HepG2 (cell line): ENCODE data around the gene GUCY2C. TPM values are rescaled to one million over a fixed set of nuclear protein-coding genes. Genes with fewer than 3 reads are reported as not detected.

Source experiments
- AGO2 ChIP-seq: fragments of 200-400 bp; formaldehyde crosslinking; optimal IDR thresholded peaks from 2 replicates; pipeline ENCODE3; 2017; ENCODE audit warnings: mild to moderate bottlenecking, low read depth, low read length, moderate library complexity
- CENPX ChIP-seq: sonication (generic); formaldehyde crosslinking; IDR thresholded peaks from 2 replicates; pipeline ENCODE4 v1.9.0; 2021; ENCODE audit warnings: mild to moderate bottlenecking, missing genetic modification reagents, moderate library complexity
- DBP ChIP-seq: sonication (generic); formaldehyde crosslinking; IDR thresholded peaks from 2 replicates; pipeline ENCODE4 v1.4.0; 2020; ENCODE audit warnings: missing genetic modification reagents; ENCODE audit errors: not compliant biosample characterization
- ELF1 ChIP-seq: sonication (generic); formaldehyde crosslinking; IDR thresholded peaks from 2 replicates; pipeline ENCODE4 v1.4.0; 2020; ENCODE audit warnings: missing genetic modification reagents
- LCORL ChIP-seq, 2 experiments: fragments of 450-650 bp in 1 of 2; sonication (generic) in 1 of 2; formaldehyde crosslinking in 1 of 2; IDR thresholded peaks; 2 replicates each; pipeline versions ENCODE4 v1.5.0 to v1.6.1; 2017 to 2020; ENCODE audit warnings: antibody characterized with exemption in 1 of 2, missing genetic modification reagents in 1 of 2
- MED13 ChIP-seq: sonication (generic); formaldehyde crosslinking; IDR thresholded peaks from 2 replicates; pipeline ENCODE4 v1.5.0; 2020; ENCODE audit warnings: missing genetic modification reagents
- MYNN ChIP-seq: sonication (generic); formaldehyde crosslinking; IDR thresholded peaks from 2 replicates; pipeline ENCODE4 v1.4.0; 2020; ENCODE audit warnings: mild to moderate bottlenecking, low read depth, missing genetic modification reagents
- RAD21 ChIP-seq: fragments of 450-650 bp; formaldehyde crosslinking; IDR thresholded peaks from 2 replicates; pipeline ENCODE4 v1.5.0; 2020; ENCODE audit warnings: mild to moderate bottlenecking
- RFX1 ChIP-seq: fragments of 450-650 bp; IDR thresholded peaks from 2 replicates; pipeline ENCODE4 v1.6.1; 2017
- SMC3 ChIP-seq: IDR thresholded peaks from 2 replicates; pipeline ENCODE4 v1.6.1; 2011; ENCODE audit warnings: low read length, improper control_type of control experiment
- SNAPC2 ChIP-seq: sonication (generic); formaldehyde crosslinking; IDR thresholded peaks from 2 replicates; pipeline ENCODE4 v1.8.1; 2022; ENCODE audit warnings: mild to moderate bottlenecking, missing genetic modification reagents
- ZMAT3 ChIP-seq: sonication (generic); formaldehyde crosslinking; conservative IDR thresholded peaks from 2 replicates; pipeline ENCODE4 v1.7.0; 2021; ENCODE audit warnings: missing genetic modification reagents
- ZNF317 ChIP-seq: sonication (generic); formaldehyde crosslinking; IDR thresholded peaks from 2 replicates; pipeline ENCODE4 v1.5.0; 2020; ENCODE audit warnings: mild to moderate bottlenecking, missing genetic modification reagents
- ZNF329 ChIP-seq: sonication (generic); formaldehyde crosslinking; IDR thresholded peaks from 2 replicates; pipeline ENCODE4 v1.9.0; 2021; ENCODE audit warnings: low read depth, mild to moderate bottlenecking, missing genetic modification reagents
- ZNF451 ChIP-seq: sonication (generic); formaldehyde crosslinking; IDR thresholded peaks from 2 replicates; pipeline ENCODE4 v1.5.0; 2020; ENCODE audit warnings: mild to moderate bottlenecking, missing genetic modification reagents
- ZNF549 ChIP-seq: sonication (generic); formaldehyde crosslinking; IDR thresholded peaks from 2 replicates; pipeline ENCODE4 v1.5.0; 2020; ENCODE audit warnings: missing genetic modification reagents
- ZNF577 ChIP-seq: sonication (generic); formaldehyde crosslinking; IDR thresholded peaks from 2 replicates; pipeline ENCODE4 v1.4.0; 2020; ENCODE audit warnings: mild to moderate bottlenecking, low read depth, missing genetic modification reagents, borderline replicate concordance
- ZNF615 ChIP-seq: sonication (generic); formaldehyde crosslinking; IDR thresholded peaks from 2 replicates; pipeline ENCODE4 v1.5.0; 2020; ENCODE audit warnings: mild to moderate bottlenecking, missing genetic modification reagents, borderline replicate concordance
- ZNF629 ChIP-seq: sonication (generic); formaldehyde crosslinking; conservative IDR thresholded peaks from 2 replicates; pipeline ENCODE4 v1.5.0; 2020; ENCODE audit warnings: missing genetic modification reagents
- ZNF713 ChIP-seq: sonication (generic); formaldehyde crosslinking; IDR thresholded peaks from 2 replicates; pipeline ENCODE4 v1.4.0; 2020; ENCODE audit warnings: mild to moderate bottlenecking, missing genetic modification reagents
- ZNF782 ChIP-seq: sonication (generic); formaldehyde crosslinking; IDR thresholded peaks from 2 replicates; pipeline ENCODE4 v1.4.0; 2020; ENCODE audit warnings: missing genetic modification reagents, mild to moderate bottlenecking, borderline replicate concordance
- ZNF83 ChIP-seq: sonication (generic); formaldehyde crosslinking; IDR thresholded peaks from 2 replicates; pipeline ENCODE4 v1.4.0; 2020; ENCODE audit warnings: missing genetic modification reagents, mild to moderate bottlenecking, borderline replicate concordance
- polyA plus RNA-seq, 8 experiments: library from polyadenylated mRNA; depleted of rRNA in 3 of 8; stranded (reverse) in 7 of 8; unstranded in 1 of 8; fragments of >200 nt; fragmentation: Illumina TruSeq in 4 of 8; extraction: Trizol in 4 of 8; gene quantifications; 2 replicates each; pipeline versions ENCODE4 v1.2.1 to v1.2.3, GENCODE V29; 2011 to 2016; ENCODE audit warnings: low read depth in 4 of 8, missing spikeins in 1 of 8, mixed read lengths in 1 of 8; ENCODE audit not compliant: insufficient read depth in 1 of 8
- total RNA-seq, 5 experiments: library from RNA; depleted of rRNA; stranded (reverse); fragments of >200 nt; fragmentation: Illumina TruSeq; extraction: Trizol; gene quantifications; 2 replicates each; pipeline ENCODE4 v1.2.3, GENCODE V29; 2016; ENCODE audit warnings: low read depth in 1 of 5
- TF ChIP-seq, protein P1 (sequence below): sonication (generic); formaldehyde crosslinking; IDR thresholded peaks from 2 replicates; pipeline ENCODE4 v1.4.0; 2020; ENCODE audit warnings: missing genetic modification reagents, borderline replicate concordance
- TF ChIP-seq, protein P2 (sequence below): IDR thresholded peaks from 2 replicates; pipeline ENCODE4 v1.6.1; 2016; ENCODE audit warnings: missing biosample characterization, missing genetic modification reagents, low read depth
- TF ChIP-seq, protein P3 (sequence below): sonication (generic); formaldehyde crosslinking; IDR thresholded peaks from 2 replicates; pipeline ENCODE4 v1.8.0; 2023; ENCODE audit warnings: mild to moderate bottlenecking, missing genetic modification reagents

Gene GUCY2C
- total and polyA plus RNA-seq, 2 of the 13 experiments (the other 11 are each of a cell fraction or from before 2014, with no cell fraction given): not detected

GRCh38 chr12:14723763-14724162, 27.4 kb upstream of the GUCY2C start (continued):
- TF ChIP-seq, protein P1, sequence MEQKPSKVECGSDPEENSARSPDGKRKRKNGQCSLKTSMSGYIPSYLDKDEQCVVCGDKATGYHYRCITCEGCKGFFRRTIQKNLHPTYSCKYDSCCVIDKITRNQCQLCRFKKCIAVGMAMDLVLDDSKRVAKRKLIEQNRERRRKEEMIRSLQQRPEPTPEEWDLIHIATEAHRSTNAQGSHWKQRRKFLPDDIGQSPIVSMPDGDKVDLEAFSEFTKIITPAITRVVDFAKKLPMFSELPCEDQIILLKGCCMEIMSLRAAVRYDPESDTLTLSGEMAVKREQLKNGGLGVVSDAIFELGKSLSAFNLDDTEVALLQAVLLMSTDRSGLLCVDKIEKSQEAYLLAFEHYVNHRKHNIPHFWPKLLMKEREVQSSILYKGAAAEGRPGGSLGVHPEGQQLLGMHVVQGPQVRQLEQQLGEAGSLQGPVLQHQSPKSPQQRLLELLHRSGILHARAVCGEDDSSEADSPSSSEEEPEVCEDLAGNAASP (CRISPR knock-in tag): 0 out of 2 replicates have a peak, but pooled peaks have one; percentile 16
- no peak for TF ChIP-seq ELF1
- TF ChIP-seq MED13 (CRISPR knock-in tag): no peak
- TF ChIP-seq LCORL (IDR thresholded peaks at IDR 0.05): no peak
- no peak for TF ChIP-seq LCORL (CRISPR knock-in tag; IDR thresholded peaks at IDR 0.05)
- peak; percentile 79 for TF ChIP-seq RAD21
- no peak for TF ChIP-seq AGO2
- TF ChIP-seq MYNN (CRISPR knock-in tag): no peak
- no peak for TF ChIP-seq ZNF713 (CRISPR knock-in tag)
- TF ChIP-seq, protein P2, sequence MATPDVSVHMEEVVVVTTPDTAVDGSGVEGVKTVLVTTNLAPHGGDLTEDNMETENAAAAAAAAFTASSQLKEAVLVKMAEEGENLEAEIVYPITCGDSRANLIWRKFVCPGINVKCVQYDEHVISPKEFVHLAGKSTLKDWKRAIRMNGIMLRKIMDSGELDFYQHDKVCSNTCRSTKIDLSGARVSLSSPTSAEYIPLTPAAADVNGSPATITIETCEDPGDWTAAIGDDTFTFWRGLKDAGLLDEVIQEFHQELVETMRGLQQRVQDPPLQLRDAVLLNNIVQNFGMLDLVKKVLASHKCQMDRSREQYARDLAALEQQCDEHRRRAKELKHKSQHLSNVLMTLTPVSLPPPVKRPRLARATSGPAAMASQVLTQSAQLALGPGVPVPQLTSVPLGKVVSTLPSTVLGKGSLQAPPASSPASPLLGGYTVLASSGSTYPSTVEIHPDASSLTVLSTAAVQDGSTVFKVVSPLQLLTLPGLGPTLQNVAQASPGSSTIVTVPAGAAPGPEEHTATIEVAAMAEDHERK: no peak
- TF ChIP-seq ZNF451 (CRISPR knock-in tag): no peak
- TF ChIP-seq, protein P3, sequence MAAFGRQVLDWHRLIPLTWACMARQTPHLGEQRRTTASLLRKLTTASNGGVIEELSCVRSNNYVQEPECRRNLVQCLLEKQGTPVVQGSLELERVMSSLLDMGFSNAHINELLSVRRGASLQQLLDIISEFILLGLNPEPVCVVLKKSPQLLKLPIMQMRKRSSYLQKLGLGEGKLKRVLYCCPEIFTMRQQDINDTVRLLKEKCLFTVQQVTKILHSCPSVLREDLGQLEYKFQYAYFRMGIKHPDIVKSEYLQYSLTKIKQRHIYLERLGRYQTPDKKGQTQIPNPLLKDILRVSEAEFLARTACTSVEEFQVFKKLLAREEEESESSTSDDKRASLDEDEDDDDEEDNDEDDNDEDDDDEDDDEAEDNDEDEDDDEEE (CRISPR knock-in tag): 0 out of 2 replicates have a peak, but pooled peaks have one; percentile 37
- TF ChIP-seq CENPX (CRISPR knock-in tag): no peak
- TF ChIP-seq DBP (CRISPR knock-in tag): no peak
- no peak for TF ChIP-seq ZNF83 (CRISPR knock-in tag)
- no peak for TF ChIP-seq ZNF577
- no peak for TF ChIP-seq SNAPC2 (CRISPR knock-in tag)
- TF ChIP-seq SMC3: peak; percentile 85
- TF ChIP-seq ZNF615 (CRISPR knock-in tag): no peak
- no peak for TF ChIP-seq RFX1
- TF ChIP-seq ZNF329 (CRISPR knock-in tag): no peak
- no peak for TF ChIP-seq ZNF549 (CRISPR knock-in tag)
- 0 out of 2 replicates have a peak, but pooled peaks have one; percentile 13 for TF ChIP-seq ZNF317 (CRISPR knock-in tag)
- no peak for TF ChIP-seq ZNF629 (CRISPR knock-in tag)
- no peak for TF ChIP-seq ZMAT3 (CRISPR knock-in tag)
- no peak for TF ChIP-seq ZNF782 (CRISPR knock-in tag)
